HepG2 (cell line): Measurements from ENCODE around the gene ANKRD31. TPM values are rescaled to one million over a fixed set of nuclear protein-coding genes. Genes with fewer than 3 reads are reported as not detected.

Source experiments
- AKAP8 ChIP-seq: sonication (generic); formaldehyde crosslinking; IDR thresholded peaks from 2 replicates; pipeline ENCODE4 v1.5.1; 2020; ENCODE audit warnings: mild to moderate bottlenecking, missing genetic modification reagents
- CSRNP1 ChIP-seq: sonication (generic); formaldehyde crosslinking; IDR thresholded peaks from 2 replicates; pipeline ENCODE4 v1.8.1; 2023; ENCODE audit warnings: mild to moderate bottlenecking, missing genetic modification reagents
- DBP ChIP-seq: sonication (generic); formaldehyde crosslinking; IDR thresholded peaks from 2 replicates; pipeline ENCODE4 v1.4.0; 2020; ENCODE audit warnings: missing genetic modification reagents; ENCODE audit errors: not compliant biosample characterization
- ETS1 ChIP-seq: sonication (generic); formaldehyde crosslinking; IDR thresholded peaks from 2 replicates; pipeline ENCODE4 v1.4.0; 2020; ENCODE audit warnings: missing genetic modification reagents
- FOXA3 ChIP-seq: IDR thresholded peaks from 2 replicates; pipeline ENCODE4 v1.6.1; 2016; ENCODE audit warnings: missing genetic modification reagents, missing compliant biosample characterization
- HMGXB4 ChIP-seq, 2 experiments: sonication (generic) in 1 of 2; formaldehyde crosslinking in 1 of 2; IDR thresholded peaks; 2 replicates each; pipeline versions ENCODE4 v1.4.0 to v1.6.1; 2018 to 2020; ENCODE audit warnings: missing genetic modification reagents in 2 of 2, borderline replicate concordance in 1 of 2, low read depth in 1 of 2, mild to moderate bottlenecking in 1 of 2, missing biosample characterization in 1 of 2
- IRF2 ChIP-seq: IDR thresholded peaks from 2 replicates; pipeline ENCODE4 v1.6.1; 2018; ENCODE audit warnings: missing genetic modification reagents, missing compliant biosample characterization
- SP140L ChIP-seq: sonication (generic); formaldehyde crosslinking; IDR thresholded peaks from 2 replicates; pipeline ENCODE4 v1.4.0; 2020; ENCODE audit warnings: missing genetic modification reagents, borderline replicate concordance
- TEF ChIP-seq: sonication (generic); formaldehyde crosslinking; IDR thresholded peaks from 2 replicates; pipeline ENCODE4 v1.5.0; 2020; ENCODE audit warnings: missing genetic modification reagents
- ZNF276 ChIP-seq: sonication (generic); formaldehyde crosslinking; IDR thresholded peaks from 2 replicates; pipeline ENCODE4 v1.4.0; 2020; ENCODE audit warnings: mild to moderate bottlenecking, low read depth, missing genetic modification reagents
- ZNF33A ChIP-seq: sonication (generic); formaldehyde crosslinking; IDR thresholded peaks from 2 replicates; pipeline ENCODE4 v1.5.1; 2020; ENCODE audit warnings: missing genetic modification reagents, mild to moderate bottlenecking, moderate library complexity, borderline replicate concordance
- ZNF350 ChIP-seq: sonication (generic); formaldehyde crosslinking; IDR thresholded peaks from 2 replicates; pipeline ENCODE4 v1.4.0; 2020; ENCODE audit warnings: mild to moderate bottlenecking, low read depth, missing genetic modification reagents, borderline replicate concordance
- ZNF543 ChIP-seq: sonication (generic); formaldehyde crosslinking; IDR thresholded peaks from 2 replicates; pipeline ENCODE4 v1.4.0; 2020; ENCODE audit warnings: mild to moderate bottlenecking, missing genetic modification reagents
- ZNF574 ChIP-seq: sonication (generic); formaldehyde crosslinking; IDR thresholded peaks from 2 replicates; pipeline ENCODE4 v1.4.0; 2020; ENCODE audit warnings: missing genetic modification reagents
- ZNF850 ChIP-seq: sonication (generic); formaldehyde crosslinking; conservative IDR thresholded peaks from 2 replicates; pipeline ENCODE4 v1.9.0; 2021; ENCODE audit warnings: mild to moderate bottlenecking, missing genetic modification reagents
- polyA plus RNA-seq, 8 experiments: library from polyadenylated mRNA; depleted of rRNA in 3 of 8; stranded (reverse) in 7 of 8; unstranded in 1 of 8; fragments of >200 nt; fragmentation: Illumina TruSeq in 4 of 8; extraction: Trizol in 4 of 8; gene quantifications; 2 replicates each; pipeline versions ENCODE4 v1.2.1 to v1.2.3, GENCODE V29; 2011 to 2016; ENCODE audit warnings: low read depth in 4 of 8, missing spikeins in 1 of 8, mixed read lengths in 1 of 8; ENCODE audit not compliant: insufficient read depth in 1 of 8
- total RNA-seq, 5 experiments: library from RNA; depleted of rRNA; stranded (reverse); fragments of >200 nt; fragmentation: Illumina TruSeq; extraction: Trizol; gene quantifications; 2 replicates each; pipeline ENCODE4 v1.2.3, GENCODE V29; 2016; ENCODE audit warnings: low read depth in 1 of 5

The ANKRD31 gene
- total and polyA plus RNA-seq, 2 of the 13 experiments (the other 11 are each of a cell fraction or from before 2014, with no cell fraction given) = 0.01 to 0.09 TPM

- no peak for TF ChIP-seq DBP
- TF ChIP-seq ZNF850 = no peak
- TF ChIP-seq TEF = peak; percentile 95; the same call in 1 of the 2 replicates
- no peak for TF ChIP-seq CSRNP1 (CRISPR knock-in tag)
- no peak for TF ChIP-seq ZNF33A (CRISPR knock-in tag)
- no peak for TF ChIP-seq ETS1
- TF ChIP-seq ZNF574 = no peak
- TF ChIP-seq ZNF276 = no peak
- no peak for TF ChIP-seq SP140L (CRISPR knock-in tag)
- peak; percentile 46; the same call in 1 of the 2 replicates for TF ChIP-seq FOXA3 (CRISPR knock-in tag)
- no peak for TF ChIP-seq ZNF543 (CRISPR knock-in tag)
- TF ChIP-seq IRF2 (CRISPR knock-in tag) = 0 out of 2 replicates have a peak, but pooled peaks have one; percentile 21
- peak in 1 of 2 experiments; percentile 68; a peak in 1 of 4 replicates for TF ChIP-seq HMGXB4 (CRISPR knock-in tag; IDR thresholded peaks at IDR 0.05; ENCODE audit: borderline replicate concordance in 1 of 2, low read depth in 1 of 2)
- 0 out of 2 replicates have a peak, but pooled peaks have one; percentile 22 for TF ChIP-seq ZNF350 (CRISPR knock-in tag)
- TF ChIP-seq AKAP8 = no peak
These were observed 187.0 kb downstream of the ANKRD31 start (continued) for GRCh38 chr5:75049456-75050351.
